Heart left ventricle (tissue), 16 donors: ENCODE measurements around the gene CTDP1. TPM values are rescaled to one million over a fixed set of nuclear protein-coding genes. Genes with fewer than 3 reads are reported as not detected.

Experiments used
- ATAC-seq, 4 donors: fragments of 200-7000 bp; cut with Tn5 transposase; one replicate each; pipeline ENCODE4 v1.9.1; 2020 to 2022; ENCODE audit warnings: moderate library complexity in 4 of 4, mild to moderate bottlenecking in 3 of 4, moderate number of reproducible peaks in 1 of 4
- DNase-seq, 5 donors: peaks; one replicate each; pipeline ENCODE4 v3.0.0-alpha.2; 2020
- H3K27ac ChIP-seq, 12 donors: fragments of 200-600 bp; sonication (generic) in 4 of 12; one replicate each; pipeline versions ENCODE4 v1.5.0 to v1.8.0; 2016 to 2022; ENCODE audit warnings: mild to moderate bottlenecking in 2 of 12
- H3K27me3 ChIP-seq, 9 donors: fragments of 200-600 bp; sonication (generic) in 2 of 9; one replicate each; pipeline versions ENCODE4 v1.5.1 to v1.8.0; 2016 to 2022; ENCODE audit warnings: mild to moderate bottlenecking in 3 of 9
- H3K36me3 ChIP-seq, 9 donors: fragments of 200-600 bp; sonication (generic) in 2 of 9; one replicate each; pipeline versions ENCODE4 v1.5.0 to v1.8.0; 2018 to 2022; ENCODE audit warnings: mild to moderate bottlenecking in 2 of 9
- H3K4me1 ChIP-seq, 12 donors: fragments of 200-600 bp; sonication (generic) in 4 of 12; one replicate each; pipeline versions ENCODE4 v1.5.0 to v1.8.0; 2016 to 2022; ENCODE audit warnings: mild to moderate bottlenecking in 3 of 12
- H3K4me3 ChIP-seq, 12 donors: fragments of 200-600 bp; sonication (generic) in 4 of 12; one replicate each; pipeline versions ENCODE4 v1.5.0 to v1.8.0; 2017 to 2022; ENCODE audit warnings: mild to moderate bottlenecking in 9 of 12, moderate library complexity in 4 of 12
- H3K9me3 ChIP-seq, 12 donors: fragments of 200-600 bp; sonication (generic) in 4 of 12; one replicate each; pipeline versions ENCODE4 v1.5.0 to v1.8.0; 2016 to 2022; ENCODE audit warnings: mild to moderate bottlenecking in 1 of 12
- CTCF ChIP-seq, 12 donors: fragments of 200-600 bp; sonication (generic) in 4 of 12; IDR thresholded peaks; one replicate each; pipeline versions ENCODE4 v1.5.0 to v1.8.0; 2018 to 2022; ENCODE audit warnings: antibody characterized with exemption in 12 of 12, mild to moderate bottlenecking in 5 of 12
- POLR2A ChIP-seq, 2 donors: fragments of 450-650 bp; IDR thresholded peaks; one replicate each; pipeline ENCODE4 v1.6.1; 2017; ENCODE audit warnings: antibody characterized with exemption in 2 of 2, mild to moderate bottlenecking in 2 of 2, moderate library complexity in 2 of 2
- WGBS, 4 donors: extraction: QIAGEN DNeasy Blood & Tissue Kit in 2 of 4; methylation state at CpG; one replicate each; pipeline versions ENCODE4 v1.1.5 to v1.1.7; 2013 to 2018; 5-methylcytosine and 5-hydroxymethylcytosine counted together
- intact Hi-C, 10 donors: fragments of 100-400 bp; cut with DNase I; formaldehyde crosslinking; loops; one replicate each; pipeline versions ENCODE4 v1.11.1 to v1.14.2; 2022
- polyA plus RNA-seq, 2 donors: library from polyadenylated mRNA; stranded (reverse); fragments of 200-250 nt; gene quantifications; one replicate each; pipeline ENCODE4 v1.2.3, GENCODE V29; 2013
- total RNA-seq, 9 donors: library from RNA; depleted of rRNA in 2 of 9; stranded (reverse); fragments of >200 nt in 2 of 9; fragmentation: NEBNext Ultra II Directional in 3 of 9; extraction: Animal tissue kit (Norgen Biotek cat#: 25700) in 3 of 9; gene quantifications; one replicate each; pipeline versions ENCODE4 v1.1.0 to v1.2.4, GENCODE V29; 2016 to 2023
- donor health status: ischemic (EF 13 %, LVEDD 7.1; RV severe dilation, severe dysfunction).
- donor health status: healthy with polysubstance abuse.
- donor health status: DM: no; HTN: yes; CAD: no.
- donor health status: DM: no; HTN: no; CAD: no.
- donor health status: ischemic (EF 25% LVEDD 6.9; RV normal size, moderate dysfunction).
- donor health status: ischemic (EF 25% LVEDD 5.7; RV mildly dilated, moderate dysfunction).
- donor health status: healthy.
- donor health status: DM: yes; HTN: yes; CAD: no.
- donor health status: ischemic (EF 35%, LVEDD 5.7; RV mildly dilated, moderate dysfunction).
- donor health status: nonischemic (EF 11% LVEDD 7.7; RV severe dilation, severe dysfunction).
- donor health status: DM: yes; HTN: yes; CAD: no.
- donor health status: PGD.
- donor health status: ischemic (EF 29% LVEDD 5.4; RV normal size, mild dysfunction).
- donor health status: nonischemic (EF 23%, LVEDD 6.1; RV moderate dilation, normal function).

The CTDP1 gene
- total and polyA plus RNA-seq, 11 donors = 6.0 to 17.1 (median 10.3) TPM

DNA sequence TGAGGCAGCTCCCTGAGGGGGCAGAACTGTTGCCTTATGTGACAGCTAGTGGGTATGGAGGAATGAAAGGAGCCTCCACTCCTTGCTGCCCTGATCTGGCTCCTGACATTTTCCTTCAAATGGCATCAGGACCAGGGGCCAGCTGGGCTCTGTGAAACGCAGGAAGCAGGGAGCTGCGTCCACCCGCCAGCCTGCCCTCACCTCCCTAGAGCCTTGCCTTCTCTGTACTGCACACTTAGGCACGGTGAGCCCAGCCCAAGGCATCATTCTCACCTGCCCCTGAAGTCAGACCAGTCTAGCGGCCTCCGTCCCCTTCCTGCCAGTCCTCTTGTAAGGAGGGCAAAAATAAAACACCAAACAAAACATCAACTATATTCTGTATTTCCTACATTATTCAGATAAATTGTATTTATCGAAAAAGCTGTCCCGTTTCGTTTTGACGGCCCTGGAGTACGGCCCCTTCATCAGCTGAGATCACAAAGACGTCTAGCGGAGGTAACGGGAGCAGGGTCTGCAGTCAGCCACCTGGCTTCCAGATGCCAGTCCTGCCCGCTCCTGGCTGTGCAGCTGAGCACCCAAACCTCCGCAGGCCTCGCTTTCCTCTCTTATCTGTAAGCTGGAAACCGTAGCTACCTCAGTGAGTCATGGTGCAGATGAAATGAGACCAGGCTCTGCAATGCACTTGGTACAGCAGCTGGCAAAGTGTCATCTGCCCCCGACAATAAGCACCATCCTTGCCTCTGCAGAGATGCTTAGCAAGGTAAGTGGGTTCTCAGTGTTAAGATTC lies 6.9 kb upstream of the CTDP1 start:
- no peak overlapping the region for H3K4me3 ChIP-seq
- H3K27me3 ChIP-seq = no peaks in the 10 kb centered on the region
- no peak for ATAC-seq
- H3K36me3 ChIP-seq = peaks cover 0 to 7% (median 3%) of the 10 kb centered on the region in 9 donors
- H3K4me1 ChIP-seq = peaks cover 0 to 10% (median 7%) of the 10 kb centered on the region in 12 donors
- TF ChIP-seq CTCF (IDR thresholded peaks at IDR 0.05) (no peak), POLR2A (IDR thresholded peaks at IDR 0.05) (no peak)
- no peak overlapping the region for H3K27ac ChIP-seq
- H3K9me3 ChIP-seq = no peaks in the 10 kb centered on the region
- 88 to 90% (median 89%) methylated on average over 19 of the region's 19 CpGs for WGBS, 4 donors
- intact Hi-C loops = no loop called here
- no peak for DNase-seq

GRCh38 chr18:79677221-79677620 lies 2.4 kb upstream of the CTDP1 start:
- peaks cover 6 to 43% (median 28%) of the 10 kb centered on the region in 12 donors for H3K4me1 ChIP-seq
- WGBS, 4 donors = 85 to 90% (median 88%) methylated on average over 6 of the region's 6 CpGs
- ATAC-seq (no peak), DNase-seq (no peak)
- no peaks in the 10 kb centered on the region for H3K9me3 ChIP-seq
- peaks cover 0 to 9% (median 4%) of the 10 kb centered on the region in 9 donors for H3K36me3 ChIP-seq
- H3K27me3 ChIP-seq = no peaks in the 10 kb centered on the region
- no peak for TF ChIP-seq CTCF (IDR thresholded peaks at IDR 0.05)
- TF ChIP-seq POLR2A (IDR thresholded peaks at IDR 0.05) = no peak
- intact Hi-C loops = loop anchor here in 1 of 10 donors (5.0 kb wide), 1 partner anchor 355 kb away; the partner anchor contains the start of gene RBFA
- H3K27ac ChIP-seq = no peak overlapping the region
- no peak overlapping the region for H3K4me3 ChIP-seq

- Histone ChIP-seq H3K4me3 (peak overlapping the region in 6 of 12 donors; percentile 61 to 99 (median 82)), H3K27ac (peak overlapping the region in 6 of 12 donors; percentile 97 to 100 (median 99)), H3K36me3 (peaks cover 0 to 14% (median 4%) of the 10 kb centered on the region in 9 donors), H3K9me3 (no peaks in the 10 kb centered on the region), H3K4me1 (peaks cover 6 to 47% (median 28%) of the 10 kb centered on the region in 12 donors), H3K27me3 (no peaks in the 10 kb centered on the region)
- ATAC-seq (no peak), DNase-seq (no peak)
- TF ChIP-seq POLR2A (IDR thresholded peaks at IDR 0.05) (no peak), CTCF (IDR thresholded peaks at IDR 0.05) (no peak)
- 84 to 91% (median 91%) methylated on average over 9 of the region's 9 CpGs for WGBS, 4 donors
- intact Hi-C loops = loop anchor here in 3 of 10 donors (2.0 to 5.0 kb wide), 2 partner anchors 354 to 357 kb away; partner anchors contain the start of gene RBFA (in 3 of the 3)
Measured at GRCh38 chr18:79677840-79678239, 1.8 kb upstream of the CTDP1 start.
